Thymus (tissue), 11 donors: ENCODE results near the gene SLC13A4. TPM values are rescaled to one million over a fixed set of nuclear protein-coding genes. Genes with fewer than 3 reads are reported as not detected.

Source experiments
- DNase-seq, 9 donors: peaks; one replicate each; pipeline ENCODE4 v3.0.0-alpha.2; 2013; ENCODE audit warnings: low spot score in 9 of 9, low read depth in 6 of 9, missing footprints in 1 of 9
- H3K27ac ChIP-seq, 2 donors: one replicate each; pipeline ENCODE4 v1.5.1; 2013; ENCODE audit warnings: control low read depth in 1 of 2, low read depth in 1 of 2, low read length in 1 of 2, mild to moderate bottlenecking in 1 of 2, moderate library complexity in 1 of 2
- H3K27me3 ChIP-seq, 2 donors: one replicate each; pipeline ENCODE4 v1.5.1; 2013; ENCODE audit warnings: low read length in 1 of 2; ENCODE audit not compliant: control insufficient read depth in 2 of 2, insufficient read depth in 1 of 2
- H3K36me3 ChIP-seq, 2 donors: one replicate each; pipeline ENCODE4 v1.5.1; 2013; ENCODE audit warnings: low read length in 1 of 2, mild to moderate bottlenecking in 1 of 2, moderate library complexity in 1 of 2; ENCODE audit not compliant: control insufficient read depth in 2 of 2, insufficient read depth in 2 of 2
- H3K4me1 ChIP-seq, 2 donors: one replicate each; pipeline ENCODE4 v1.5.1; 2013; ENCODE audit warnings: low read length in 2 of 2; ENCODE audit not compliant: control insufficient read depth in 2 of 2, insufficient read depth in 2 of 2
- H3K4me3 ChIP-seq, 2 donors: one replicate each; pipeline ENCODE4 v1.5.1; 2013; ENCODE audit warnings: low read length in 2 of 2, control low read depth in 1 of 2, mild to moderate bottlenecking in 1 of 2
- H3K9me3 ChIP-seq, 2 donors: one replicate each; pipeline ENCODE4 v1.5.1; 2013; ENCODE audit warnings: low read length in 1 of 2, mild to moderate bottlenecking in 1 of 2; ENCODE audit not compliant: control insufficient read depth in 2 of 2, insufficient read depth in 1 of 2
- WGBS: extraction: QIAGEN DNeasy Blood & Tissue Kit; methylation state at CpG from one replicate; pipeline ENCODE4 v1.1.7; 2013; 5-methylcytosine and 5-hydroxymethylcytosine counted together
- polyA plus RNA-seq: library from polyadenylated mRNA; stranded (reverse); fragments of 200-250 nt; gene quantifications from one replicate; pipeline ENCODE4 v1.2.3, GENCODE V29; 2013
- total RNA-seq: library from RNA; stranded (reverse); fragments of 120-200 nt; gene quantifications from one replicate; pipeline ENCODE4 v1.2.4, GENCODE V29; 2013
- donor health status: healthy.

Gene SLC13A4
- total and polyA plus RNA-seq, 2 donors = 0.05 to 0.23 TPM

DNA sequence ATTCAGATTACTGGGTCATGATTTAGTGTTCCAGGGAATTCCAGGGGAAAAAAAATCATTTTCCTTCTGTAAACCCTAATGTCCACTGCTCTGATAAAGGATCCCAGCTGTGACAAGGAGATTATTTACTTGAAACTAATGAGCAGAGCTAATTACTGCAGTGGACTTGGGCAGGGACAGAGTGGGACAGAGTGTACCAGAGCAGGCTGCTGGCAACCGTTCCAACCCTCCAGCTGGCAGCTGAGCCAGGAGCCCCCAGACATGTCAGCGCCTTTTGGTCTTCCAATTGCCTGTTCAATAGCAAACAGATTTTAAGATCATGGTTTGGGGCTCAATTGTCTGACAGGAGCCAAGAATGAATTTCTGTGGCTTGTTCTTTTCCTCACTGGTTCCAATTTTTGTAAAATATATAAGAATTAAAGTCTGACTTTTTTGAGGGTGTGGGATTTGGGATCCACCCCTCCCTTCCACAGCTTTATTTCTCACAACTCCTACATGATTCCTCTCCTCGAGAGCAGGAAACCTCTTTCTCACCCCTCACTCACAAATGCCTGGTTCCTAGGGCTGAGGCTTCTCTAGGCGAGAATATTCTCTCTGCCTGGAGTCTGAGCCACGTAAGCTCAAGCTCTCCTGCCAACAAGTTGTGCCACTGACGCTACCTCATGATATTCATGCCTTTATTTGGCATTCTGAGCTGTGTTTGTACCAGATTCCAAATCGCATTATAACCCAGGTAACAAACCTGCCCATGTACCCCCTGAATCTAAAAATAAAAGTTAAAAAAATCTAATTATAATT lies 41.2 kb upstream of the SLC13A4 start:
- no peak for DNase-seq
- H3K27ac ChIP-seq = no peak overlapping the region
- H3K36me3 ChIP-seq = no peaks in the 10 kb centered on the region
- no peak overlapping the region for H3K4me3 ChIP-seq
- no peaks in the 10 kb centered on the region for H3K9me3 ChIP-seq
- 92% methylated on average over 7 of the region's 7 CpGs for WGBS
- peaks cover 0 to 12% of the 10 kb centered on the region in 2 donors for H3K4me1 ChIP-seq
- peaks cover 0 to 14% of the 10 kb centered on the region in 2 donors for H3K27me3 ChIP-seq

DNA sequence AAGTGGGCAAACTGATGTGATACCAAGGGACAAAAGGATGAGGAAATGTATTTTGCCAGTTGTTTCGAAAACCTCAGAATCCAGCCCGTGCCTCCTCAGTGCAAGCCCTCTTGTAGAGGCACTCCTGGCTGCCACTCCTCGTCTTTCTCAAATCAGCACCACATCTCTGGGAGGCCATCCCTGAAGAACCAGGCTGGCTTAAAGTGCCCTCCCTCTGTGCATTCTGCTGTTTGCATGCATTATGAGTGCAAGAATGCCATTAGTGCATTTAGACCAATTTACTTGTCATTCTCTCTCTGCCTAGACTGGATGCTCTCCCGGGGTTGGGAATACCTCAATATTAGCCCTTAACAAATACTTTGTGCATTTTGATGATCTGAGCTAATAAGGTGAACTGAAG lies 40.5 kb upstream of the SLC13A4 start:
- WGBS = 88% methylated on average over 4 of the region's 4 CpGs
- H3K4me3 ChIP-seq = no peak overlapping the region
- no peaks in the 10 kb centered on the region for H3K36me3 ChIP-seq
- H3K4me1 ChIP-seq = peaks cover 0 to 11% of the 10 kb centered on the region in 2 donors
- DNase-seq = no peak
- no peaks in the 10 kb centered on the region for H3K9me3 ChIP-seq
- peaks cover 0 to 14% of the 10 kb centered on the region in 2 donors for H3K27me3 ChIP-seq
- no peak overlapping the region for H3K27ac ChIP-seq

DNA sequence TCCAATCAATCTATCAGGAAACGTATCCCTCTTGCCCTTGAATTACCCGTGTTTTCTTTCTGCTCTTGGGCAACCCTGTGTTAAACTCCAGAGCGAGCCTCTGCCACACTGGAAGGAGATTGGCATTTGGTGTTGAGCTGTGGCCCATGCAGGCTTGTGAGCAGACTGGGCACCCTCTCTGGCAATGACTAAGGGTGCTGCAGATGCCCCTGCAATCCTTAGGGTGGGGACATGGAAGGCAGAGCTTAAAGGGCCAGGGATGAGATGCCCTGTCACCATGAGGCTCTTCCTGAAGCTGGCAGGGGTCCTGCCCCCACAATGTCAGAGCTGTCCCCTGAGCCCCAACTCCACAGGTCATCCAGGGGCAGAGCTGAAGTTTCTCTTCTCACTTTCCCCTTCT lies 40.1 kb upstream of the SLC13A4 start:
- H3K9me3 ChIP-seq = no peaks in the 10 kb centered on the region
- no peak overlapping the region for H3K27ac ChIP-seq
- WGBS = 88% methylated on average over 3 of the region's 3 CpGs
- H3K4me3 ChIP-seq = no peak overlapping the region
- DNase-seq = no peak
- peaks cover 0 to 7% of the 10 kb centered on the region in 2 donors for H3K4me1 ChIP-seq
- H3K27me3 ChIP-seq = peaks cover 0 to 14% of the 10 kb centered on the region in 2 donors
- H3K36me3 ChIP-seq = no peaks in the 10 kb centered on the region

DNA sequence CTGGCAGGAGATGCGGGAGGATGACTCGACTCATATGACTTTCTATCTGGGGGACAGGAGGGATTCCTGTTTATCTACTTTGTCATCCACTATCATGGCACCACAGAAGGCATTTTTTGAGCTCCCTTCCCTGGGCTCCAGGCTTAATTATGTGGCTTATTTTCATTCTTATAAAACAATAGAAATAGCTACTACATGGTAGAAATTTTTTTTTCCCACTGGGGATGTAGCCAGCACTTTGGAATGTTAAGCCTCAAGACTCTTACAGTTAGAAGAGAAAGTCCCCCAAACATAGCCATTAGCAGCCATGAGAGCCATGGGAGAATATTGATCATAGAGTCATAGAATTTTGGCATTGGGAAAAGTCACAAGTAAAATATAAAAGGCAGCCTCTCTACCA lies 35.3 kb upstream of the SLC13A4 start:
- DNase-seq = no peak
- Histone ChIP-seq H3K4me3 (no peak overlapping the region), H3K4me1 (peaks cover 0 to 4% of the 10 kb centered on the region in 2 donors), H3K27me3 (peaks cover 0 to 12% of the 10 kb centered on the region in 2 donors), H3K9me3 (no peaks in the 10 kb centered on the region), H3K27ac (no peak overlapping the region), H3K36me3 (no peaks in the 10 kb centered on the region)
- WGBS = 94% methylated on average over 2 of the region's 2 CpGs

DNA sequence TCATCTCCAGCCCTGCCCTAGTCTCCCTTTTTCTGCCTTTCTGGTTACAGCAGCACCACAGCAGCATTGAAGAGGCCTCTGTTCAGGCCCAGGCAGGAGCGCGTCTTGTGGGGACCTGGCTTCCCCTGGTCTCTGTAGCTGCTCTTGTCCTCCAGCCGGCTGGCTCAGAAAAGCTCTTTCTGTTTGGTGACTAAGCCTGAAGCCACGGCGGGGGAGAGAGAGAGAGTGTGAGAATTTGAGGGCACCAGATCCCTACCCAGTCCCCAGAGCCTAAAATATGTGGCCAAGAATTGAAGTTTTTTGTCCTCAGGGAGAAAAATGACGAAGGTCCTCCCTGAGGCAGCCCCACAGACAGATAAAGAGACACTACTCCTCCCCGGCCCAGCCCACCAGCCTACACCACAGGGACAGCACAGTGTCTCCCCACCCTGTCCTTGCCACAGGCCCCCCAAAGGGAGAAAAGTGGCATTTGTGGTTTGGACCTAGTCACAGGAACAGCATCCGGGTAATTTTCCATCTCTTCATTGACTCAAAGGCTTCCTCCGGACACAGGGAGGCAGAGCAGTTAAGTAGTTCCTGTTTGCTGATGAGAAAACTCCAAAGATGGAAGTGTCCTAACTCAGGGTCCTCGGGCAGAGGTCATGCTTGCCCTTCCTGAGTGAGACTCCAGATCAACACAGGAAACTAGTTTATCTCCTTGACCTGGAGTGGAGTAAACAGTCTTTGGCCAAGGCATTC lies 33.9 kb upstream of the SLC13A4 start:
- H3K27ac ChIP-seq = no peak overlapping the region
- DNase-seq = no peak
- H3K4me1 ChIP-seq = peaks cover 0 to 4% of the 10 kb centered on the region in 2 donors
- H3K9me3 ChIP-seq = no peaks in the 10 kb centered on the region
- WGBS = 67% methylated on average over 10 of the region's 10 CpGs
- H3K4me3 ChIP-seq = no peak overlapping the region
- H3K27me3 ChIP-seq = peaks cover 0 to 12% of the 10 kb centered on the region in 2 donors
- H3K36me3 ChIP-seq = no peaks in the 10 kb centered on the region

DNA sequence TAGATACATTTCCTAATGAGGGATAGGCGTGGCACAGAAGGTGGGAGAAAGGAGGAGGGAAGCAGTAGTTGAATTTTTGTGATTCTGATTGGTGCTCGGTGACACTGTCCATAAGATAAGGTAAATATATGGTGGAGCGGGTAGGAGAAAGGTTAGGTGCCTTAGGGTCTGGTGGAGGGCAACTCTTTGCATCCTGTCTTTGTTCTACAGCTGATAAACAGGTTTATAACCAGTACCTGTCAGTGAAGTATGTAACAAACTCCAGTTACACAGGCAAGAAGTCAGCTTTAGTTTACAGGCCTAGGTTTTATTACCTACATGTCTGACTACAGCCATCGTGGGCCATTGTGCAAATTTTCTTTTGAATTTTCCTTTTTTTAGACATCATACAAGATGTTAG lies 31.5 kb upstream of the SLC13A4 start:
- H3K36me3 ChIP-seq = no peaks in the 10 kb centered on the region
- H3K4me1 ChIP-seq = peaks cover 0 to 4% of the 10 kb centered on the region in 2 donors
- peaks cover 0 to 4% of the 10 kb centered on the region in 2 donors for H3K27me3 ChIP-seq
- no peak overlapping the region for H3K27ac ChIP-seq
- H3K9me3 ChIP-seq = no peaks in the 10 kb centered on the region
- no peak overlapping the region for H3K4me3 ChIP-seq
- DNase-seq = no peak
- 84% methylated on average over 4 of the region's 4 CpGs for WGBS

DNA sequence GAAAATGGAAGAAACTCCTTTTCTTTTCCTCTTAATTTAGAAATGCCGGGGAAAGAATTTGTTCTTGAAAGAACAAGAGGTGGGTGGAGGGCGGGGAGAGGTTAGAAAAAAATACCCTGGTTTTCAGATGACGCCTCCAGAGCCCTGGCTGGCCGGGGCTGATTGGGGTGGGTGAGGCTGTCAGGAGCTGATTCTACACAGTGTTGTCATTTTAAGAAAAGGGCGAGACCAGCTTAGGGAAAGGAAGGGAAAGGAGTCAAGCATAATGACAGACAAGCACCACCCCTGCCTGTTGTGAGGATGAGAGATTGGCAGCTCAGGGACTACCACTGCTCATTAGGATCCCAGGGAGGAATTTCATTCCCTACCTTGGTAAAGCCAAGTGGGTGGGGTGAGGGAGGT lies 30.5 kb upstream of the SLC13A4 start:
- Histone ChIP-seq H3K9me3 (no peaks in the 10 kb centered on the region), H3K36me3 (no peaks in the 10 kb centered on the region), H3K27ac (no peak overlapping the region), H3K4me3 (no peak overlapping the region), H3K27me3 (peaks cover 0 to 4% of the 10 kb centered on the region in 2 donors), H3K4me1 (peaks cover 0 to 4% of the 10 kb centered on the region in 2 donors)
- no peak for DNase-seq
- WGBS = 81% methylated on average over 5 of the region's 5 CpGs

DNA sequence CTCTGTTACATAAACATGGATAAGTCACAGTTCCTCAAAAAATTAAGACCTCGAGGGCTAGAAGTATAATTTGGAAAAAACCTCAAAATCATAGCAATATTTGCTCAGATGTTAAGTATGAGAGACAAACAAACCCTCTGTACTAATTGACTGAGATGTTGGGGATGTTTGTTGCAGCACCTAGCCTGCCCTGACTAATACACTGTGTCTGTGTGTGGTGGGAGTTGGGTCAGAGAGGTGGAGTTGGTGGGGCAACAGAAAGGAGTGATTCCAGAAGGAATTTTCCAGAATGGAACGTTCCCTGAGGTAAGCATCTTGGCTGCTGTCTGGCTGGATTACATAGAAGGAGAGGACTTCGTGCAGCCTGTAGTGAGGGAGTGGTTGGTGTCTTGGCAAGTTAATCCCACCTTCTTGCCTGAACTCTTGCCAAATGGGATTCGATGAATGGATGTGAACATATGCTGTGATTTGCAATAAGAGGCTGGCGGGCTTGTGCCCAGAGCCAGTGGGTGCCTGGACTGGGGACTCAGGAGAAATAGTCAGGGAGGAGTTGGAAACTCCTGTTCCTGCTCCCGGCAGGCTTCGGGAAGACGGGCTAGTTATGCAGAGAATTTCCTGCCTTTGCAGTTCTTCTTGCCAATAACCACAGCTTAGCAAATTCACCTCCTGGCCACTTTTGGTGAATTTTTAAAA lies 29.9 kb upstream of the SLC13A4 start:
- Histone ChIP-seq H3K4me1 (peaks cover 0 to 4% of the 10 kb centered on the region in 2 donors), H3K27me3 (peaks cover 0 to 4% of the 10 kb centered on the region in 2 donors), H3K4me3 (no peak overlapping the region), H3K27ac (no peak overlapping the region), H3K36me3 (no peaks in the 10 kb centered on the region), H3K9me3 (peaks cover 0 to 3% of the 10 kb centered on the region in 2 donors)
- WGBS = 76% methylated on average over 8 of the region's 8 CpGs
- no peak for DNase-seq

DNA sequence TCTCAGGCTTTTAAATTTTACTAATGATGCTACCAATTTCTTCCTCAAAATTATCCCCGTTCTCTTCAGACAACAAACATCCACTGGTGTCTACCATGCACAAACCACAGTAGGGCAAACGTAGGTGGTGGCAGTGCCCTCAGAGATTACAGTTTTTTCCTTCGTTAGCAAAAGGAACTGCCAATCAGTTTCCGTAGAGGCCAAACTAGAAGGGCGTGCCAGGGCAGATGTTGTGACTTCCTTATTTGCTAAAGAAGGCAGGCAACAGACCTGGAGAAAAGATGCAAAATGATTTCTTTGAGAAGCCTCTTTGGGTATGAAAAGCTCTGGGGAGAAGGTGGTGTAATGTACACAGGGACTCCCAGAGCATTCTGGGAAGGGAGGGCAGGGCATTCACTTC lies 28.2 kb upstream of the SLC13A4 start:
- 21% methylated on average over 5 of the region's 5 CpGs for WGBS
- H3K9me3 ChIP-seq = peaks cover 0 to 3% of the 10 kb centered on the region in 2 donors
- H3K27me3 ChIP-seq = peaks cover 0 to 4% of the 10 kb centered on the region in 2 donors
- H3K36me3 ChIP-seq = no peaks in the 10 kb centered on the region
- H3K4me3 ChIP-seq = no peak overlapping the region
- DNase-seq = no peak
- no peak overlapping the region for H3K27ac ChIP-seq
- H3K4me1 ChIP-seq = no peaks in the 10 kb centered on the region
